Keratinocyte (primary cell): ENCODE measurements around the gene CCAR1. TPM values are rescaled to one million over a fixed set of nuclear protein-coding genes. Genes with fewer than 3 reads are reported as not detected.

ENCODE experiments used
- DNase-seq: peaks from one replicate; pipeline ENCODE4 v3.0.0-alpha.2; 2011; ENCODE audit warnings: low read depth, missing footprints, low spot score
- FAIRE-seq: peaks from 2 replicates; lab custom pipeline; 2011; peaks lifted over from hg19 to GRCh38; lab: Jason Lieb, UNC
- H2AFZ ChIP-seq: 2 replicates; pipeline ENCODE4 v1.6.0; 2012; ENCODE audit warnings: low read length, control low read depth, inconsistent platforms; ENCODE audit not compliant: control insufficient read depth
- H3K27ac ChIP-seq: 2 replicates; pipeline ENCODE4 v1.5.1; 2011; ENCODE audit warnings: low read length; ENCODE audit not compliant: control insufficient read depth, insufficient read depth
- H3K27me3 ChIP-seq: 3 replicates; pipeline ENCODE4 v1.6.0; 2011; ENCODE audit warnings: low read length; ENCODE audit not compliant: control insufficient read depth, insufficient read depth; ENCODE audit errors: extremely low read depth
- H3K36me3 ChIP-seq, 2 experiments: 2 replicates in 1 of 2; 3 replicates in 1 of 2; pipeline ENCODE4 v1.5.1; 2011; ENCODE audit warnings: low read length in 2 of 2, mild to moderate bottlenecking in 1 of 2; ENCODE audit not compliant: control insufficient read depth in 2 of 2, insufficient read depth in 2 of 2; ENCODE audit errors: extremely low read depth in 1 of 2
- H3K4me1 ChIP-seq: 3 replicates; pipeline ENCODE4 v1.5.1; 2011; ENCODE audit warnings: low read length; ENCODE audit not compliant: control insufficient read depth, insufficient read depth; ENCODE audit errors: extremely low read depth
- H3K4me2 ChIP-seq: 3 replicates; pipeline ENCODE4 v1.6.0; 2011; ENCODE audit warnings: low read depth, low read length; ENCODE audit not compliant: control insufficient read depth, insufficient read depth; ENCODE audit errors: extremely low read depth
- H3K4me3 ChIP-seq, 3 experiments: fragments of 200-600 bp in 1 of 3; sonication (generic) in 1 of 3; 2 replicates in 2 of 3; 3 replicates in 1 of 3; pipeline ENCODE4 v1.5.1; 2011 to 2016; ENCODE audit warnings: low read length in 3 of 3, mild to moderate bottlenecking in 3 of 3, control low read depth in 2 of 3, inconsistent platforms in 1 of 3, low read depth in 1 of 3, mixed read lengths in 1 of 3, mixed run types in 1 of 3, moderate library complexity in 1 of 3; ENCODE audit not compliant: control insufficient read depth in 2 of 3, insufficient read depth in 2 of 3; ENCODE audit errors: extremely low read depth in 1 of 3
- H3K79me2 ChIP-seq: 2 replicates; pipeline ENCODE4 v1.6.0; 2012; ENCODE audit warnings: low read length; ENCODE audit not compliant: control insufficient read depth, insufficient read depth
- H3K9ac ChIP-seq: 3 replicates; pipeline ENCODE4 v1.6.0; 2011; ENCODE audit warnings: low read length; ENCODE audit not compliant: control insufficient read depth, insufficient read depth; ENCODE audit errors: extremely low read depth
- H3K9me1 ChIP-seq: 3 replicates; pipeline ENCODE4 v1.6.0; 2011; ENCODE audit warnings: low read length; ENCODE audit not compliant: control insufficient read depth, insufficient read depth; ENCODE audit errors: extremely low read depth
- H3K9me3 ChIP-seq: 2 replicates; pipeline ENCODE4 v1.5.1; 2012; ENCODE audit warnings: low read depth, low read length; ENCODE audit not compliant: control insufficient read depth
- H4K20me1 ChIP-seq: 3 replicates; pipeline ENCODE4 v1.6.0; 2011; ENCODE audit warnings: low read length; ENCODE audit not compliant: control insufficient read depth, insufficient read depth; ENCODE audit errors: extremely low read depth
- CTCF ChIP-seq, 3 experiments: IDR thresholded peaks in 1 of 3; conservative IDR thresholded peaks in 1 of 3; optimal IDR thresholded peaks in 1 of 3; 2 replicates in 2 of 3; 3 replicates in 1 of 3; pipeline versions ENCODE3 to v1.5.1; 2011; ENCODE audit warnings: low read length in 3 of 3, mild to moderate bottlenecking in 3 of 3, moderate library complexity in 2 of 3, control low read depth in 1 of 3, inconsistent platforms in 1 of 3; ENCODE audit not compliant: insufficient read depth in 2 of 3; ENCODE audit errors: extremely low read depth in 1 of 3
- EZH2 ChIP-seq: IDR thresholded peaks from one replicate; pipeline ENCODE4 v1.6.1; 2012; ENCODE audit warnings: inconsistent platforms, mild to moderate bottlenecking, low read length, moderate library complexity
- dilution Hi-C: fragments of 300-500 bp; cut with MboI; formaldehyde crosslinking; loops from one replicate; pipeline ENCODE4 v1.7.0; 2020; ENCODE audit warnings: low sequenced_read_pairs; ENCODE audit not compliant: extremely low pct_ligation_motif_present
- polyA plus RNA-seq, 5 experiments: library from polyadenylated mRNA; depleted of rRNA in 3 of 5; stranded (reverse) in 3 of 5; stranded (forward) in 1 of 5; unstranded in 1 of 5; fragments of >200 nt; gene quantifications; 1 replicate in 1 of 5; 2 replicates in 3 of 5; 3 replicates in 1 of 5; pipeline versions ENCODE4 v1.2.1 to v1.2.3, GENCODE V29; 2011 to 2012; ENCODE audit warnings: missing spikeins in 2 of 5, low read depth in 1 of 5, low replicate concordance in 1 of 5

CCAR1 gene
- polyA plus RNA-seq, 1 donor (not counting 4 experiments of a cell fraction or from before 2014, with no cell fraction given), result 59.1 TPM

- no peaks in the 10 kb centered on the region for H4K20me1 ChIP-seq
These were observed 108.9 kb downstream of the CCAR1 start for GRCh38 chr10:68829952-68830351.

GRCh38 chr10:68831961-68832455, 111.0 kb downstream of the CCAR1 start:
- H4K20me1 ChIP-seq, result no peaks in the 10 kb centered on the region
- no peak for DNase-seq
- peaks cover 16% of the 10 kb centered on the region for H3K27me3 ChIP-seq
- no peaks in the 10 kb centered on the region for H3K36me3 ChIP-seq
- TF ChIP-seq EZH2 (no peak), CTCF (optimal IDR thresholded peaks at IDR 0.05 in 1 of 3, IDR thresholded peaks at IDR 0.05 in 1 of 3, conservative IDR thresholded peaks at IDR 0.05 in 1 of 3; ENCODE audit: extremely low read depth in 1 of 3, insufficient read depth in 2 of 3, low read length in 3 of 3) (no peak)
- H3K9me3 ChIP-seq, result no peaks in the 10 kb centered on the region
- no peak for FAIRE-seq
- no peak overlapping the region for H3K27ac ChIP-seq
- no peak overlapping the region for H3K9ac ChIP-seq
- no peak overlapping the region for H3K4me2 ChIP-seq
- no peaks in the 10 kb centered on the region for H3K79me2 ChIP-seq
- H3K9me1 ChIP-seq, result no peaks in the 10 kb centered on the region
- no peak overlapping the region for H3K4me3 ChIP-seq
- no peak overlapping the region for H2AFZ ChIP-seq
- dilution Hi-C loops, result no loop called here
- H3K4me1 ChIP-seq, result peaks cover 1% of the 10 kb centered on the region

More at GRCh38 chr10:68829952-68830351, 108.9 kb downstream of the CCAR1 start:
- FAIRE-seq, result no peak
- Histone ChIP-seq H3K27me3 (peaks cover 16% of the 10 kb centered on the region), H3K9ac (no peak overlapping the region), H3K9me3 (no peaks in the 10 kb centered on the region), H3K79me2 (no peaks in the 10 kb centered on the region), H3K4me2 (no peak overlapping the region), H3K36me3 (no peaks in the 10 kb centered on the region), H3K4me3 (no peak overlapping the region), H3K27ac (no peak overlapping the region), H2AFZ (no peak overlapping the region), H3K4me1 (peaks cover 5% of the 10 kb centered on the region), H3K9me1 (no peaks in the 10 kb centered on the region)
- dilution Hi-C loops, result no loop called here
- no peak for DNase-seq
- TF ChIP-seq CTCF (optimal IDR thresholded peaks at IDR 0.05 in 1 of 3, IDR thresholded peaks at IDR 0.05 in 1 of 3, conservative IDR thresholded peaks at IDR 0.05 in 1 of 3; ENCODE audit: extremely low read depth in 1 of 3, insufficient read depth in 2 of 3, low read length in 3 of 3), result no peak
- no peak for TF ChIP-seq EZH2
